Uterus (tissue), 2 donors: ENCODE measurements around the gene FHIT.

ENCODE experiments used
- CTCF ChIP-seq, 4 experiments: fragments of 200-600 bp in 2 of 4; fragments of 450-650 bp in 2 of 4; sonication (generic) in 2 of 4; IDR thresholded peaks; one replicate each; pipeline ENCODE4 v1.5.1; 2016 to 2019; ENCODE audit warnings: antibody characterized with exemption in 4 of 4, mild to moderate bottlenecking in 2 of 4, moderate library complexity in 1 of 4
- POLR2A ChIP-seq, 2 donors: fragments of 450-650 bp; IDR thresholded peaks; one replicate each; pipeline ENCODE4 v1.6.1; 2016; ENCODE audit warnings: antibody characterized with exemption in 2 of 2, mild to moderate bottlenecking in 1 of 2, moderate library complexity in 1 of 2

DNA sequence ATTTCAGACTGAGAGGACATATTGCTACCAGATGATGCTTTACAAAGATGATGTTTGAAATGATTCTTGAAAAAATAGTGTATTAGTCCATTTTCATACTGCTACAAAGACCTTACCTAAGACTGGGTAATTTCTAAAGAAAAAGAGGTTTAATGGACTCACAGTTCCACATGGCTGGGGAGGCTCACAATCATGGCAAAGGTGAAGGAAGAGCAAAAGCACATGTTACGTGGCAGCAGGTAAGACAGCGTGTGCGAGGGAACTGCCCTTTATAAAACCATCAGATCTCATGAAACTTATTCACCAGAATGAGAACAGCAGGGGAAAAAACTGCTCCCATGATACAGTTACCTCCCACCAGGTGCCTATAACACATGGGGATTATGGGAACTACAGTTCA lies 1543.0 kb downstream of the FHIT start:
- no peak for TF ChIP-seq CTCF (IDR thresholded peaks at IDR 0.05)
- TF ChIP-seq POLR2A (IDR thresholded peaks at IDR 0.05): no peak
